ENCODE results near the gene SOX6. TPM values are rescaled to one million over a fixed set of nuclear protein-coding genes. Genes with fewer than 3 reads are reported as not detected.
"Not testable (repeated sequence)": the region's sequence is repeated elsewhere in the genome, so short reads cannot be mapped to it uniquely, and the experiment has no call there.

The SOX6 gene
- polyA plus RNA-seq, 3 donors = 20.4 to 29.3 (median 24.1) TPM

GRCh38 chr11:15932417-15932816 is 423.9 kb downstream of the SOX6 start:
- DNase-seq = no peak

- DNase-seq = no peak
Observed at GRCh38 chr11:15931497-15931896, 424.8 kb downstream of the SOX6 start.

GRCh38 chr11:15930442-15931025 is 425.8 kb downstream of the SOX6 start:
- DNase-seq = no peak

GRCh38 chr11:15929371-15929901 is 426.9 kb downstream of the SOX6 start:
- DNase-seq = no peak

GRCh38 chr11:15927864-15928217 is 428.5 kb downstream of the SOX6 start:
- DNase-seq = no peak

GRCh38 chr11:15927196-15927863 is 429.0 kb downstream of the SOX6 start:
- DNase-seq = no peak

- no peak for DNase-seq
Observed at GRCh38 chr11:15926071-15926470, 430.3 kb downstream of the SOX6 start.

- DNase-seq = no peak
Observed at GRCh38 chr11:15923183-15923582, 433.2 kb downstream of the SOX6 start.

GRCh38 chr11:15922745-15923144 is 433.6 kb downstream of the SOX6 start:
- not testable (repeated sequence) for DNase-seq

GRCh38 chr11:15920856-15921629 is 435.3 kb downstream of the SOX6 start:
- no peak for DNase-seq

- DNase-seq = no peak
Observed at GRCh38 chr11:15918674-15919073, 437.7 kb downstream of the SOX6 start.

- DNase-seq = no peak
Observed at GRCh38 chr11:15918212-15918611, 438.1 kb downstream of the SOX6 start.

Measured in renal pelvis (tissue), 4 donors.